GM12892 (cell line): ENCODE measurements around the gene PTPRN2.

Experiments used
- POLR2AphosphoS5 ChIP-seq: IDR thresholded peaks from 2 replicates; pipeline ENCODE4 v1.6.1; 2011; ENCODE audit warnings: low read depth, low read length, control low read depth
- TAF1 ChIP-seq: IDR thresholded peaks from 2 replicates; pipeline ENCODE4 v1.6.1; 2011; ENCODE audit warnings: low read depth, mild to moderate bottlenecking, control low read depth, low read length, borderline replicate concordance

- TF ChIP-seq POLR2AphosphoS5 (no peak), TAF1 (no peak)
Measured at GRCh38 chr7:158579662-158580646, 7.7 kb downstream of the PTPRN2 start.
